B cell (primary cell): ENCODE results near the gene ATP5F1B. TPM values are rescaled to one million over a fixed set of nuclear protein-coding genes. Genes with fewer than 3 reads are reported as not detected.

Experiments
- ATAC-seq: fragments of 200-7000 bp; cut with Tn5 transposase; one replicate; pipeline ENCODE4 v1.10.0; 2021; ENCODE audit warnings: low read depth, mild to moderate bottlenecking, moderate number of reproducible peaks, moderate library complexity
- CTCF ChIA-PET: fragments of 350-600 bp; sonication (Branson Sonifier 250); formaldehyde crosslinking; loops from one replicate; lab custom pipeline; 2021; ENCODE audit warnings: antibody characterized with exemption, inconsistent platforms; lab: Charles Lee
- POLR2A ChIA-PET: fragments of 350-600 bp; sonication (Branson Sonifier 250); formaldehyde crosslinking; loops from one replicate; lab custom pipeline; 2021; ENCODE audit warnings: antibody characterized with exemption; lab: Charles Lee
- DNase-seq: peaks from one replicate; pipeline ENCODE4 v3.0.0; 2013
- H2AFZ ChIP-seq: 2 replicates; pipeline ENCODE4 v1.6.1; 2012; ENCODE audit warnings: mild to moderate bottlenecking, low read depth, low read length; ENCODE audit not compliant: insufficient read depth, poor library complexity, severe bottlenecking
- H3K27ac ChIP-seq, 2 donors: 1 replicate in 1 of 2; 2 replicates in 1 of 2; pipeline ENCODE4 v1.5.1; 2012 to 2013; ENCODE audit warnings: low read length in 2 of 2, mild to moderate bottlenecking in 2 of 2, moderate library complexity in 1 of 2
- H3K27me3 ChIP-seq, 4 experiments: fragments of 200-600 bp in 1 of 4; sonication (generic) in 1 of 4; replicated peaks in 1 of 4; 1 replicate in 2 of 4; 2 replicates in 2 of 4; pipeline versions ENCODE4 v1.6.1 to v1.7.0; 2013 to 2016; ENCODE audit warnings: low read length in 3 of 4, mild to moderate bottlenecking in 2 of 4, mixed read lengths in 1 of 4, moderate library complexity in 1 of 4; ENCODE audit not compliant: insufficient read depth in 4 of 4, control insufficient read depth in 3 of 4; ENCODE audit errors: control extremely low read depth in 1 of 4
- H3K36me3 ChIP-seq, 2 experiments: replicated peaks in 1 of 2; 1 replicate in 1 of 2; 2 replicates in 1 of 2; pipeline versions ENCODE4 v1.6.1 to v1.7.1; 2013; ENCODE audit warnings: low read length in 1 of 2; ENCODE audit not compliant: insufficient read depth in 2 of 2, control insufficient read depth in 1 of 2; ENCODE audit errors: control extremely low read depth in 1 of 2, extremely low read depth in 1 of 2
- H3K4me1 ChIP-seq, 2 donors: fragments of 200-600 bp in 1 of 2; sonication (generic) in 1 of 2; 1 replicate in 1 of 2; 2 replicates in 1 of 2; pipeline versions ENCODE4 v1.5.1 to v1.6.1; 2013 to 2017; ENCODE audit warnings: low read length in 2 of 2; ENCODE audit not compliant: control insufficient read depth in 2 of 2, insufficient read depth in 2 of 2
- H3K4me2 ChIP-seq: replicated peaks from 2 replicates; pipeline ENCODE3; 2012; ENCODE audit warnings: mild to moderate bottlenecking, low read depth, low read length; ENCODE audit not compliant: poor library complexity, severe bottlenecking
- H3K4me3 ChIP-seq, 5 experiments: fragments of 200-600 bp in 1 of 5; sonication (generic) in 1 of 5; 1 replicate in 3 of 5; 2 replicates in 2 of 5; pipeline versions ENCODE4 v1.5.1 to v1.7.0; 2011 to 2016; ENCODE audit warnings: low read length in 4 of 5, mild to moderate bottlenecking in 4 of 5, low read depth in 2 of 5, control low read depth in 1 of 5, moderate library complexity in 1 of 5; ENCODE audit not compliant: insufficient read depth in 1 of 5; ENCODE audit errors: control extremely low read depth in 1 of 5, extremely low read depth in 1 of 5
- H3K79me2 ChIP-seq: fragments of 200-600 bp; sonication (generic); one replicate; pipeline ENCODE4 v1.6.0; 2016; ENCODE audit warnings: low read length; ENCODE audit not compliant: control insufficient read depth, insufficient read depth
- H3K9ac ChIP-seq: fragments of 200-600 bp; sonication (generic); 2 replicates; pipeline ENCODE4 v1.6.1; 2017; ENCODE audit warnings: mild to moderate bottlenecking, low read length, moderate library complexity
- H3K9me3 ChIP-seq, 3 donors: one replicate each; pipeline versions ENCODE4 v1.6.1 to v1.7.1; 2013; ENCODE audit warnings: low read length in 2 of 3; ENCODE audit not compliant: control insufficient read depth in 2 of 3, insufficient read depth in 1 of 3; ENCODE audit errors: control extremely low read depth in 1 of 3
- H4K20me1 ChIP-seq: 2 replicates; pipeline ENCODE4 v1.6.0; 2012; ENCODE audit warnings: mild to moderate bottlenecking, low read length; ENCODE audit not compliant: insufficient read depth, control insufficient read depth, poor library complexity, severe bottlenecking
- H3K27ac Mint-ChIP-seq: one replicate; pipeline ENCODE4 v1.8.0; 2021; ENCODE audit warnings: mixed read lengths
- H3K27me3 Mint-ChIP-seq: one replicate; pipeline ENCODE4 v1.8.0; 2021; ENCODE audit warnings: mixed read lengths
- H3K4me1 Mint-ChIP-seq: one replicate; pipeline ENCODE4 v1.8.0; 2021; ENCODE audit warnings: mixed read lengths
- H3K4me3 Mint-ChIP-seq: one replicate; pipeline ENCODE4 v1.8.0; 2021; ENCODE audit warnings: mixed read lengths
- H3K9me3 Mint-ChIP-seq: one replicate; pipeline ENCODE4 v1.8.0; 2022; ENCODE audit warnings: mixed read lengths; ENCODE audit not compliant: insufficient read depth
- EZH2 ChIP-seq: IDR thresholded peaks from 2 replicates; pipeline ENCODE4 v1.6.1; 2012; ENCODE audit warnings: borderline replicate concordance, low read depth, mild to moderate bottlenecking, moderate library complexity, low read length; ENCODE audit not compliant: insufficient read depth, poor library complexity, severe bottlenecking
- WGBS: methylation state at CpG from one replicate; pipeline ENCODE4 v1.1.5; 2013; ENCODE audit warnings: missing lambda C conversion rate; ENCODE audit not compliant: insufficient coverage; 5-methylcytosine and 5-hydroxymethylcytosine counted together
- intact Hi-C: fragments of 100-400 bp; cut with micrococcal nuclease; formaldehyde crosslinking; loops from one replicate; pipeline ENCODE4 v1.10.0; 2022
- polyA plus RNA-seq: library from polyadenylated mRNA; depleted of rRNA; stranded (reverse); fragments of >200 nt; gene quantifications from 2 replicates; pipeline ENCODE4 v1.2.3, GENCODE V29; 2012
- total RNA-seq, 2 donors: library from RNA; stranded (reverse); fragments of 120-200 nt in 1 of 2; gene quantifications; 1 replicate in 1 of 2; 2 replicates in 1 of 2; pipeline versions ENCODE4 v1.2.3 to v1.2.4, GENCODE V29; 2013 to 2022
- TF ChIP-seq, protein P1 (sequence below): fragments of 200-600 bp; IDR thresholded peaks from one replicate; pipeline ENCODE4 v1.8.0; 2022; ENCODE audit warnings: antibody characterized with exemption, mild to moderate bottlenecking

The ATP5F1B gene
- total and polyA plus RNA-seq, 2 donors (not counting 1 experiment from before 2014, with no cell fraction given): 217 to 378 TPM

DNA sequence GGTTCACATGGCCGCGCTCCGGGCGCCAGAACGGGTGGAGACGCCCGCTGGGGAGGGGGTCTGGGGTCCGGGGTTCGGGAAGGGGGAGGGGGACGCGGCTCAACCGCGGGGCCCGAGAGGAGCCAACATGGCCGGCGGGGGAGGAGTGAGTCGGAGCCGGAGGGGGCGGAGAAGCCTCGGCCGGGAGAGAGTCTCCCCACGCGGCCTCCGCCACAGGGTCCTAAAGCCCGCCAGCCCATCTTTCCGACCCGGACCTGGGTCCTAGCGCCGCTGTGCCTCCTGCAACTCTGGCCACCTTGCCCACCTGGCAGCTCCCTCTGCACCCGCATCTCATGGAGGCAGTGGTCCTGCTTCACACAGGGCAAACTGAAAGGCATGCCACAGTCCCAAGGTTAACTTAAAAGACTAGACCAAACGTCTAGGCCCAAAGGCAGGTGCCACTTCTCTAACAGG is 15.6 kb downstream of the ATP5F1B start, which contains the start of gene BAZ2A:
Gene BAZ2A, minus strand, starts transcription at position 147 of the 453 bp plus-strand sequence. CDS start 12,796 bp downstream, outside the sequence.
- H3K4me1 ChIP-seq: peaks cover 64 to 73% of the 10 kb centered on the region in 2 donors
- no peaks in the 10 kb centered on the region for H3K9me3 Mint-ChIP-seq

More for the DNA sequence above, 15.6 kb downstream of the ATP5F1B start, which contains the start of gene BAZ2A:
- Histone ChIP-seq H4K20me1 (peaks cover 19% of the 10 kb centered on the region), H2AFZ (peak within 1 kb of the TSS; percentile 66), H3K36me3 (no peaks in the 10 kb centered on the region), H3K27ac (peak within 1 kb of the TSS; percentile 97 to 98), H3K4me3 (peak within 1 kb of the TSS; percentile 98 to 100 (median 99)), H3K27me3 (no peaks in the 10 kb centered on the region), H3K9me3 (no peaks in the 10 kb centered on the region), H3K79me2 (peaks cover 82% of the 10 kb centered on the region), H3K4me2 (peak within 1 kb of the TSS; percentile 78), H3K9ac (peak within 1 kb of the TSS; percentile 95)
- peak; percentile 84 for DNase-seq
- TF ChIP-seq, protein P1, sequence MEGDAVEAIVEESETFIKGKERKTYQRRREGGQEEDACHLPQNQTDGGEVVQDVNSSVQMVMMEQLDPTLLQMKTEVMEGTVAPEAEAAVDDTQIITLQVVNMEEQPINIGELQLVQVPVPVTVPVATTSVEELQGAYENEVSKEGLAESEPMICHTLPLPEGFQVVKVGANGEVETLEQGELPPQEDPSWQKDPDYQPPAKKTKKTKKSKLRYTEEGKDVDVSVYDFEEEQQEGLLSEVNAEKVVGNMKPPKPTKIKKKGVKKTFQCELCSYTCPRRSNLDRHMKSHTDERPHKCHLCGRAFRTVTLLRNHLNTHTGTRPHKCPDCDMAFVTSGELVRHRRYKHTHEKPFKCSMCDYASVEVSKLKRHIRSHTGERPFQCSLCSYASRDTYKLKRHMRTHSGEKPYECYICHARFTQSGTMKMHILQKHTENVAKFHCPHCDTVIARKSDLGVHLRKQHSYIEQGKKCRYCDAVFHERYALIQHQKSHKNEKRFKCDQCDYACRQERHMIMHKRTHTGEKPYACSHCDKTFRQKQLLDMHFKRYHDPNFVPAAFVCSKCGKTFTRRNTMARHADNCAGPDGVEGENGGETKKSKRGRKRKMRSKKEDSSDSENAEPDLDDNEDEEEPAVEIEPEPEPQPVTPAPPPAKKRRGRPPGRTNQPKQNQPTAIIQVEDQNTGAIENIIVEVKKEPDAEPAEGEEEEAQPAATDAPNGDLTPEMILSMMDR: no peak
- TF ChIP-seq EZH2: no peak
- H3K4me3 Mint-ChIP-seq: peak within 1 kb of the TSS; percentile 89
- intact Hi-C loops: loop anchor here (1.0 to 10.0 kb wide), 6 partner anchors 58 to 895 kb away; partner anchors contain the start of genes APOF, DDIT3, MBD6 and NAB2
- CTCF ChIA-PET: interaction anchor here (2.4 kb wide), 1 partner anchor 29 kb away, joined by 8 read pairs; no protein-coding TSS in a partner anchor
- peaks cover 78% of the 10 kb centered on the region for H3K4me1 Mint-ChIP-seq
- under 1% methylated on average over 31 of the region's 31 CpGs for WGBS
- peak; percentile 65 for ATAC-seq
- POLR2A ChIA-PET: interaction anchor here (0.6 to 5.1 kb wide), 8 partner anchors 10 to 1273 kb away, joined by 3 to 18 read pairs (median 7); partner anchors contain the start of genes ATP5F1B, PTGES3, RAB5B and STAT6
- H3K27ac Mint-ChIP-seq: peak within 1 kb of the TSS; percentile 92
- no peaks in the 10 kb centered on the region for H3K27me3 Mint-ChIP-seq
